CD4-positive, CD25-positive, alpha-beta regulatory T cell (primary cell): ENCODE data around the gene ING5. TPM values are rescaled to one million over a fixed set of nuclear protein-coding genes. Genes with fewer than 3 reads are reported as not detected.

ENCODE experiments used
- ATAC-seq, 2 donors: fragments of 150-1000 bp; cut with Tn5 transposase; one replicate each; pipeline ENCODE4 v1.10.0; 2021; ENCODE audit warnings: low read depth in 2 of 2, moderate number of reproducible peaks in 2 of 2, moderate library complexity in 1 of 2
- DNase-seq, 3 donors: peaks; one replicate each; pipeline versions ENCODE4 v3.0.0 to v3.0.0-alpha.2; 2012 to 2022; ENCODE audit warnings: mixed read lengths in 1 of 3
- H3K27ac ChIP-seq: one replicate; pipeline ENCODE4 v1.7.0; 2013; ENCODE audit warnings: mild to moderate bottlenecking, low read length; ENCODE audit not compliant: insufficient read depth, poor library complexity, severe bottlenecking
- H3K27me3 ChIP-seq: one replicate; pipeline ENCODE4 v1.7.0; 2013; ENCODE audit warnings: low read length; ENCODE audit not compliant: control insufficient read depth, insufficient read depth
- H3K36me3 ChIP-seq: one replicate; pipeline ENCODE4 v1.7.0; 2013; ENCODE audit warnings: mild to moderate bottlenecking, low read length, moderate library complexity; ENCODE audit not compliant: control insufficient read depth, insufficient read depth
- H3K4me1 ChIP-seq: 2 replicates; pipeline ENCODE4 v1.7.0; 2013; ENCODE audit warnings: mild to moderate bottlenecking, low read length; ENCODE audit not compliant: insufficient read depth, control insufficient read depth, poor library complexity, severe bottlenecking
- H3K4me3 ChIP-seq: one replicate; pipeline ENCODE4 v1.7.0; 2013; ENCODE audit warnings: low read depth, mild to moderate bottlenecking, low read length, moderate library complexity
- H3K9me3 ChIP-seq, 2 experiments: 1 replicate in 1 of 2; 2 replicates in 1 of 2; pipeline ENCODE4 v1.7.0; 2013; ENCODE audit warnings: low read length in 2 of 2, mild to moderate bottlenecking in 1 of 2, moderate library complexity in 1 of 2; ENCODE audit not compliant: control insufficient read depth in 2 of 2
- H3K27ac Mint-ChIP-seq, 3 donors: one replicate each; pipeline ENCODE4 v1.8.0; 2020 to 2022; ENCODE audit warnings: mild to moderate bottlenecking in 3 of 3, mixed read lengths in 3 of 3, moderate library complexity in 2 of 3
- H3K27me3 Mint-ChIP-seq: one replicate; pipeline ENCODE4 v1.8.0; 2022; ENCODE audit warnings: mild to moderate bottlenecking, mixed read lengths
- H3K36me3 Mint-ChIP-seq: one replicate; pipeline ENCODE4 v1.8.0; 2020; ENCODE audit warnings: mixed read lengths
- H3K4me1 Mint-ChIP-seq, 4 donors: one replicate each; pipeline ENCODE4 v1.8.0; 2020 to 2022; ENCODE audit warnings: mixed read lengths in 4 of 4, mild to moderate bottlenecking in 1 of 4
- H3K4me3 Mint-ChIP-seq, 4 donors: one replicate each; pipeline ENCODE4 v1.8.0; 2020 to 2022; ENCODE audit warnings: mild to moderate bottlenecking in 4 of 4, mixed read lengths in 4 of 4, moderate library complexity in 3 of 4
- H3K9me3 Mint-ChIP-seq, 7 donors: one replicate each; pipeline ENCODE4 v1.8.0; 2020 to 2022; ENCODE audit warnings: mixed read lengths in 7 of 7, mild to moderate bottlenecking in 3 of 7, moderate library complexity in 2 of 7
- polyA plus RNA-seq, 4 donors: library from polyadenylated mRNA; unstranded; fragments of 300-500 nt; fragmentation: Illumina TruSeq; gene quantifications; one replicate each; pipeline ENCODE4 v1.2.3, GENCODE V29; 2021
- total RNA-seq: library from RNA; stranded (reverse); gene quantifications from one replicate; pipeline ENCODE4 v1.2.3, GENCODE V29; 2022

ING5 gene
- total and polyA plus RNA-seq, 5 donors from 2014 or later = 16.7 to 64.8 (median 21.4) TPM

GRCh38 chr2:241764275-241765241 lies 62.7 kb downstream of the ING5 start:
- Mint-ChIP-seq H3K4me3 (no peak overlapping the region), H3K4me1 (peaks cover 0 to 12% (median 8%) of the 10 kb centered on the region in 4 donors), H3K27me3 (no peaks in the 10 kb centered on the region), H3K27ac (no peak overlapping the region), H3K9me3 (peaks cover 0 to 4% (median 0%) of the 10 kb centered on the region in 7 donors), H3K36me3 (peaks cover 14% of the 10 kb centered on the region)
- H3K36me3 ChIP-seq = peaks cover 3% of the 10 kb centered on the region
- no peak for DNase-seq
- no peaks in the 10 kb centered on the region for H3K4me1 ChIP-seq
- no peak overlapping the region for H3K27ac ChIP-seq
- ATAC-seq = no peak
- no peak overlapping the region for H3K4me3 ChIP-seq
- peaks cover 0 to 5% of the 10 kb centered on the region in 2 experiments for H3K9me3 ChIP-seq
- no peaks in the 10 kb centered on the region for H3K27me3 ChIP-seq

- Mint-ChIP-seq H3K4me1 (peaks cover 5 to 19% (median 8%) of the 10 kb centered on the region in 4 donors), H3K4me3 (no peak overlapping the region), H3K27me3 (no peaks in the 10 kb centered on the region), H3K27ac (no peak overlapping the region), H3K9me3 (no peaks in the 10 kb centered on the region), H3K36me3 (peaks cover 2% of the 10 kb centered on the region)
- ATAC-seq = no peak
- DNase-seq = no peak
- Histone ChIP-seq H3K36me3 (no peaks in the 10 kb centered on the region), H3K27me3 (no peaks in the 10 kb centered on the region), H3K9me3 (no peaks in the 10 kb centered on the region), H3K4me3 (no peak overlapping the region), H3K4me1 (peaks cover 9% of the 10 kb centered on the region), H3K27ac (no peak overlapping the region)
These were observed 65.8 kb downstream of the ING5 start for GRCh38 chr2:241767464-241768250.

- H3K4me1 ChIP-seq = peaks cover 11% of the 10 kb centered on the region
- Mint-ChIP-seq H3K4me1 (peaks cover 5 to 17% (median 7%) of the 10 kb centered on the region in 4 donors), H3K27ac (no peak overlapping the region), H3K36me3 (no peaks in the 10 kb centered on the region), H3K9me3 (no peaks in the 10 kb centered on the region), H3K27me3 (no peaks in the 10 kb centered on the region), H3K4me3 (no peak overlapping the region)
- H3K36me3 ChIP-seq = no peaks in the 10 kb centered on the region
- no peaks in the 10 kb centered on the region for H3K9me3 ChIP-seq
- no peak overlapping the region for H3K4me3 ChIP-seq
- H3K27ac ChIP-seq = no peak overlapping the region
- ATAC-seq (no peak), DNase-seq (no peak)
- no peaks in the 10 kb centered on the region for H3K27me3 ChIP-seq
These were observed 66.4 kb downstream of the ING5 start for GRCh38 chr2:241768251-241768711.

GRCh38 chr2:241768850-241769249 lies 67.0 kb downstream of the ING5 start:
- H3K27ac ChIP-seq = no peak overlapping the region
- no peaks in the 10 kb centered on the region for H3K36me3 ChIP-seq
- H3K4me1 ChIP-seq = peaks cover 11% of the 10 kb centered on the region
- DNase-seq = no peak
- H3K27ac Mint-ChIP-seq = no peak overlapping the region
- H3K36me3 Mint-ChIP-seq = no peaks in the 10 kb centered on the region
- ATAC-seq = no peak
- no peak overlapping the region for H3K4me3 ChIP-seq
- no peaks in the 10 kb centered on the region for H3K27me3 Mint-ChIP-seq
- H3K9me3 Mint-ChIP-seq = no peaks in the 10 kb centered on the region
- H3K4me1 Mint-ChIP-seq = peaks cover 5 to 15% (median 7%) of the 10 kb centered on the region in 4 donors
- peak overlapping the region in 1 of 4 donors; percentile 27 for H3K4me3 Mint-ChIP-seq
- H3K9me3 ChIP-seq = no peaks in the 10 kb centered on the region
- H3K27me3 ChIP-seq = no peaks in the 10 kb centered on the region

GRCh38 chr2:241769819-241770184 lies 68.0 kb downstream of the ING5 start:
- Mint-ChIP-seq H3K27me3 (no peaks in the 10 kb centered on the region), H3K4me1 (peaks cover 5 to 15% (median 7%) of the 10 kb centered on the region in 4 donors), H3K4me3 (no peak overlapping the region), H3K36me3 (no peaks in the 10 kb centered on the region), H3K27ac (no peak overlapping the region), H3K9me3 (no peaks in the 10 kb centered on the region)
- DNase-seq = no peak
- no peak overlapping the region for H3K4me3 ChIP-seq
- no peaks in the 10 kb centered on the region for H3K9me3 ChIP-seq
- no peaks in the 10 kb centered on the region for H3K36me3 ChIP-seq
- no peak overlapping the region for H3K27ac ChIP-seq
- no peaks in the 10 kb centered on the region for H3K27me3 ChIP-seq
- H3K4me1 ChIP-seq = peaks cover 11% of the 10 kb centered on the region
- ATAC-seq = no peak

GRCh38 chr2:241770185-241770935 lies 68.5 kb downstream of the ING5 start:
- Histone ChIP-seq H3K4me3 (no peak overlapping the region), H3K27ac (no peak overlapping the region), H3K9me3 (no peaks in the 10 kb centered on the region), H3K36me3 (no peaks in the 10 kb centered on the region), H3K27me3 (no peaks in the 10 kb centered on the region), H3K4me1 (peaks cover 11% of the 10 kb centered on the region)
- DNase-seq (no peak), ATAC-seq (no peak)
- H3K27ac Mint-ChIP-seq = no peak overlapping the region
- no peaks in the 10 kb centered on the region for H3K9me3 Mint-ChIP-seq
- peak overlapping the region in 1 of 4 donors; percentile 43 for H3K4me3 Mint-ChIP-seq
- H3K27me3 Mint-ChIP-seq = no peaks in the 10 kb centered on the region
- H3K36me3 Mint-ChIP-seq = no peaks in the 10 kb centered on the region
- peaks cover 5 to 15% (median 7%) of the 10 kb centered on the region in 4 donors for H3K4me1 Mint-ChIP-seq

GRCh38 chr2:241770936-241771285 lies 69.1 kb downstream of the ING5 start:
- no peaks in the 10 kb centered on the region for H3K27me3 ChIP-seq
- ATAC-seq (no peak), DNase-seq (no peak)
- H3K4me3 ChIP-seq = no peak overlapping the region
- Mint-ChIP-seq H3K4me1 (peaks cover 5 to 15% (median 7%) of the 10 kb centered on the region in 4 donors), H3K27me3 (no peaks in the 10 kb centered on the region), H3K27ac (peak overlapping the region in 1 of 3 donors; percentile 73), H3K36me3 (no peaks in the 10 kb centered on the region), H3K9me3 (no peaks in the 10 kb centered on the region), H3K4me3 (no peak overlapping the region)
- H3K27ac ChIP-seq = no peak overlapping the region
- H3K4me1 ChIP-seq = peaks cover 11% of the 10 kb centered on the region
- H3K36me3 ChIP-seq = no peaks in the 10 kb centered on the region
- H3K9me3 ChIP-seq = no peaks in the 10 kb centered on the region
